Right kidney (tissue), 1 donor: ENCODE results near the gene RAI14.
"Not testable (repeated sequence)": the region's sequence is repeated elsewhere in the genome, so short reads cannot be mapped to it uniquely, and the experiment has no call there.

ENCODE experiments used
- DNase-seq: peaks from one replicate; pipeline ENCODE4 v3.0.0-alpha.2; 2016

RAI14 gene

GRCh38 chr5:34771076-34771475 lies 114.9 kb downstream of the RAI14 start:
- no peak for DNase-seq

GRCh38 chr5:34772267-34773098 lies 116.4 kb downstream of the RAI14 start:
- no peak for DNase-seq

GRCh38 chr5:34774139-34774538 lies 118.0 kb downstream of the RAI14 start:
- DNase-seq, result no peak

- DNase-seq, result not testable (repeated sequence)
Observed at GRCh38 chr5:34774678-34775077, 118.5 kb downstream of the RAI14 start.

GRCh38 chr5:34775886-34776285 lies 119.8 kb downstream of the RAI14 start:
- no peak for DNase-seq

- no peak for DNase-seq
Observed at GRCh38 chr5:34778091-34778850, 122.1 kb downstream of the RAI14 start.

- not testable (repeated sequence) for DNase-seq
Observed at GRCh38 chr5:34783892-34784291, 127.8 kb downstream of the RAI14 start.

GRCh38 chr5:34787035-34787434 lies 130.9 kb downstream of the RAI14 start:
- DNase-seq, result no peak

GRCh38 chr5:34789021-34789531 lies 132.9 kb downstream of the RAI14 start:
- no peak for DNase-seq

GRCh38 chr5:34789639-34790038 lies 133.5 kb downstream of the RAI14 start:
- DNase-seq, result no peak

- no peak for DNase-seq
Observed at GRCh38 chr5:34790069-34790468, 133.9 kb downstream of the RAI14 start.

- no peak for DNase-seq
Observed at GRCh38 chr5:34791761-34792244, 135.7 kb downstream of the RAI14 start.

GRCh38 chr5:34802834-34803563 lies 146.9 kb downstream of the RAI14 start:
- no peak for DNase-seq

GRCh38 chr5:34803974-34804732 lies 148.0 kb downstream of the RAI14 start:
- DNase-seq, result no peak

- DNase-seq, result no peak
Observed at GRCh38 chr5:34804913-34805312, 148.8 kb downstream of the RAI14 start.

GRCh38 chr5:34806532-34806931 lies 150.4 kb downstream of the RAI14 start:
- DNase-seq, result no peak

GRCh38 chr5:34811706-34812105 lies 155.6 kb downstream of the RAI14 start:
- no peak for DNase-seq

GRCh38 chr5:34813509-34813908 lies 157.4 kb downstream of the RAI14 start:
- DNase-seq, result no peak

- no peak for DNase-seq
Observed at GRCh38 chr5:34817558-34818351, 161.6 kb downstream of the RAI14 start.

GRCh38 chr5:34818717-34819116 lies 162.6 kb downstream of the RAI14 start:
- DNase-seq, result no peak

- DNase-seq, result no peak
Observed at GRCh38 chr5:34820593-34820992, 164.5 kb downstream of the RAI14 start.
